ENCODE measurements around the gene MPND.
"Not testable (repeated sequence)": the region's sequence is repeated elsewhere in the genome, so short reads cannot be mapped to it uniquely, and the experiment has no call there.

- not testable (repeated sequence) for TF ChIP-seq CTCF, POLR2A (IDR thresholded peaks at IDR 0.05)
Observed at GRCh38 chr19:4349225-4349624, 5.9 kb downstream of the MPND start.

Measured in heart left ventricle (tissue), 13 donors.